NCI-H2196 (cell line): Measurements from ENCODE around the gene PLD6.

Experiments
- DNase-seq: peaks from one replicate; lab custom pipeline; 2025; ENCODE audit not compliant: unreplicated experiment; lab: John Stamatoyannopoulos, UW

The PLD6 gene

GRCh38 chr17:17157041-17157440 lies 49.1 kb downstream of the PLD6 start:
- DNase-seq = no peak

- no peak for DNase-seq
Measured at GRCh38 chr17:17156511-17156910, 49.6 kb downstream of the PLD6 start.

- DNase-seq = no peak
Measured at GRCh38 chr17:17156107-17156506, 50.0 kb downstream of the PLD6 start.

- DNase-seq = no peak
Measured at GRCh38 chr17:17155568-17155967, 50.6 kb downstream of the PLD6 start.

- DNase-seq = no peak
Measured at GRCh38 chr17:17154981-17155380, 51.2 kb downstream of the PLD6 start.

- DNase-seq = no peak
Measured at GRCh38 chr17:17154556-17154955, 51.6 kb downstream of the PLD6 start.

GRCh38 chr17:17153709-17154108 lies 52.4 kb downstream of the PLD6 start:
- no peak for DNase-seq

GRCh38 chr17:17153071-17153470 lies 53.1 kb downstream of the PLD6 start:
- no peak for DNase-seq

- no peak for DNase-seq
Measured at GRCh38 chr17:17152385-17152784, 53.7 kb downstream of the PLD6 start.

- peak; percentile 4 for DNase-seq
Measured at GRCh38 chr17:17151962-17152361, 54.2 kb downstream of the PLD6 start.

- DNase-seq = no peak
Measured at GRCh38 chr17:17151541-17151940, 54.6 kb downstream of the PLD6 start.

- no peak for DNase-seq
Measured at GRCh38 chr17:17151055-17151454, 55.1 kb downstream of the PLD6 start.
